Peyer's patch (tissue), 4 donors: ENCODE results near the gene LRRC46.
A peak's percentile ranks its signal among the peaks of the same experiment; 100 is the strongest.

Experiments used
- POLR2A ChIP-seq, 2 donors: fragments of 450-650 bp; IDR thresholded peaks; one replicate each; pipeline ENCODE4 v1.5.1; 2017; ENCODE audit warnings: antibody characterized with exemption in 2 of 2, mild to moderate bottlenecking in 2 of 2, moderate library complexity in 2 of 2
- TF ChIP-seq, protein P1 (sequence below), 6 experiments: fragments of 450-650 bp in 4 of 6; fragments of 200-600 bp in 2 of 6; sonication (generic) in 1 of 6; IDR thresholded peaks; one replicate each; pipeline ENCODE4 v1.5.1; 2017 to 2019; ENCODE audit warnings: antibody characterized with exemption in 6 of 6, mild to moderate bottlenecking in 3 of 6, moderate library complexity in 1 of 6

DNA sequence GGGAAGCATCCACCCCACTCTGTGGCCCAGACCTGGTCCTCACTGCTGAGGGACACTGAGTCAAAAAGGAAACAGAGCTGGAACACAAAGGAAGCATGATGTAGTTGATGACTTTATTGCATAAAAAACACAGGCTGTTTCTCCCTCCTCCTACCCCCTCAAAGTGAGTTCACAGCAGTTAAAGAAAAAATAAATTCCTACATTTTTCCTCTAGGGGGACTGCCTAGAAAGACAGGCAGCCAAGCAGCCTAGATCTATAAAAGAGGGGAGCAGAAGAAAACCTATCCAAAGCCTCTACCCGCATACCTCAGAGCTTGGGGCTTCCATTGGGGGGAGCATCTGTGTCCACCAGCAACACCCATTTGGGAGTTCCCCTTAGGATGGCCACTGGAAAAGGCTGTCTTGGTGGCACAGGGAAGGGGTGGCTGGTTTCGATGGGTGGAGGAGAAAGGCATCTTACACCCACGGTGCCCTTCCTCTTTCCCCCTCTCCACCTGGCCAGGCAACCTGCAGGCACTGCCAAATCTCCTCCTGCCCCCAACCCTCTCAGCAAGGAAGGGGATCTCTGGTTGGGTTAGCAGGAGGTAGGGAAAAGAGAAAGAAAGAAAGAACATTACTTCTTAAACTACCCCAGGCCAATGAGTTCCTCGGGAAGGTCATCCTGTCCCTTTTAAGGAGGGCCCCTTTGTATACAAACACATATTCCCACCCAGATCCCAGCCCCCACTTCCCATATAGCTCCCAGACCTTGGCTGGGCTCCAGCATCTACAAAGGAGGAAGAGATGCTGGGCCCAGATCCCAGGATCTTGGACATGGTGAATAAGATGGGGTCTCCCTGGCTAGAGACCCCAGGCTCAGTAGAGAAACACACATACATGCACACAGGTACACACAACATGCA, 13.6 kb downstream of the LRRC46 start:
- TF ChIP-seq, protein P1, sequence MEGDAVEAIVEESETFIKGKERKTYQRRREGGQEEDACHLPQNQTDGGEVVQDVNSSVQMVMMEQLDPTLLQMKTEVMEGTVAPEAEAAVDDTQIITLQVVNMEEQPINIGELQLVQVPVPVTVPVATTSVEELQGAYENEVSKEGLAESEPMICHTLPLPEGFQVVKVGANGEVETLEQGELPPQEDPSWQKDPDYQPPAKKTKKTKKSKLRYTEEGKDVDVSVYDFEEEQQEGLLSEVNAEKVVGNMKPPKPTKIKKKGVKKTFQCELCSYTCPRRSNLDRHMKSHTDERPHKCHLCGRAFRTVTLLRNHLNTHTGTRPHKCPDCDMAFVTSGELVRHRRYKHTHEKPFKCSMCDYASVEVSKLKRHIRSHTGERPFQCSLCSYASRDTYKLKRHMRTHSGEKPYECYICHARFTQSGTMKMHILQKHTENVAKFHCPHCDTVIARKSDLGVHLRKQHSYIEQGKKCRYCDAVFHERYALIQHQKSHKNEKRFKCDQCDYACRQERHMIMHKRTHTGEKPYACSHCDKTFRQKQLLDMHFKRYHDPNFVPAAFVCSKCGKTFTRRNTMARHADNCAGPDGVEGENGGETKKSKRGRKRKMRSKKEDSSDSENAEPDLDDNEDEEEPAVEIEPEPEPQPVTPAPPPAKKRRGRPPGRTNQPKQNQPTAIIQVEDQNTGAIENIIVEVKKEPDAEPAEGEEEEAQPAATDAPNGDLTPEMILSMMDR (IDR thresholded peaks at IDR 0.05) = peak in 4 of 6 experiments; percentile 20 to 36 (median 29)
- no peak for TF ChIP-seq POLR2A (IDR thresholded peaks at IDR 0.05)
